Activated CD4-positive, alpha-beta T cell treated with anti-CD3 and anti-CD28 coated beads, Interleukin-2, amount 10 ng/mL, durations not matched to agents 7 days and 5 days (primary cell): ENCODE results near the gene ERBB4. TPM values are rescaled to one million over a fixed set of nuclear protein-coding genes. Genes with fewer than 3 reads are reported as not detected.
"Not testable (repeated sequence)": the region's sequence is repeated elsewhere in the genome, so short reads cannot be mapped to it uniquely, and the experiment has no call there.

Experiments
- CTCF ChIA-PET: fragments of 350-600 bp; sonication (Branson Sonifier 250); formaldehyde crosslinking; loops from one replicate; lab custom pipeline; 2021; ENCODE audit warnings: antibody characterized with exemption; lab: Charles Lee
- POLR2A ChIA-PET: fragments of 350-600 bp; sonication (Branson Sonifier 250); formaldehyde crosslinking; loops from one replicate; lab custom pipeline; 2021; ENCODE audit warnings: antibody characterized with exemption; lab: Charles Lee
- DNase-seq: peaks from one replicate; pipeline ENCODE4 v3.0.0-alpha.2; 2020
- H3K27ac Mint-ChIP-seq: one replicate; pipeline ENCODE4 v1.8.0; 2021; ENCODE audit warnings: mild to moderate bottlenecking, moderate library complexity, mixed read lengths
- H3K27me3 Mint-ChIP-seq: one replicate; pipeline ENCODE4 v1.8.0; 2021; ENCODE audit warnings: mixed read lengths
- H3K36me3 Mint-ChIP-seq: one replicate; pipeline ENCODE4 v1.8.0; 2021; ENCODE audit warnings: low read depth, mixed read lengths
- H3K4me1 Mint-ChIP-seq: one replicate; pipeline ENCODE4 v1.8.0; 2021; ENCODE audit warnings: mixed read lengths
- H3K4me3 Mint-ChIP-seq: one replicate; pipeline ENCODE4 v1.8.0; 2021; ENCODE audit warnings: mild to moderate bottlenecking, moderate library complexity, mixed read lengths
- H3K9me3 Mint-ChIP-seq: one replicate; pipeline ENCODE4 v1.8.0; 2021; ENCODE audit warnings: mixed read lengths
- total RNA-seq, 2 experiments: library from RNA; stranded (reverse); gene quantifications; one replicate each; pipeline ENCODE4 v1.2.3, GENCODE V29; 2021

ERBB4 gene
- total RNA-seq, 2 experiments from 2014 or later = not detected

DNA sequence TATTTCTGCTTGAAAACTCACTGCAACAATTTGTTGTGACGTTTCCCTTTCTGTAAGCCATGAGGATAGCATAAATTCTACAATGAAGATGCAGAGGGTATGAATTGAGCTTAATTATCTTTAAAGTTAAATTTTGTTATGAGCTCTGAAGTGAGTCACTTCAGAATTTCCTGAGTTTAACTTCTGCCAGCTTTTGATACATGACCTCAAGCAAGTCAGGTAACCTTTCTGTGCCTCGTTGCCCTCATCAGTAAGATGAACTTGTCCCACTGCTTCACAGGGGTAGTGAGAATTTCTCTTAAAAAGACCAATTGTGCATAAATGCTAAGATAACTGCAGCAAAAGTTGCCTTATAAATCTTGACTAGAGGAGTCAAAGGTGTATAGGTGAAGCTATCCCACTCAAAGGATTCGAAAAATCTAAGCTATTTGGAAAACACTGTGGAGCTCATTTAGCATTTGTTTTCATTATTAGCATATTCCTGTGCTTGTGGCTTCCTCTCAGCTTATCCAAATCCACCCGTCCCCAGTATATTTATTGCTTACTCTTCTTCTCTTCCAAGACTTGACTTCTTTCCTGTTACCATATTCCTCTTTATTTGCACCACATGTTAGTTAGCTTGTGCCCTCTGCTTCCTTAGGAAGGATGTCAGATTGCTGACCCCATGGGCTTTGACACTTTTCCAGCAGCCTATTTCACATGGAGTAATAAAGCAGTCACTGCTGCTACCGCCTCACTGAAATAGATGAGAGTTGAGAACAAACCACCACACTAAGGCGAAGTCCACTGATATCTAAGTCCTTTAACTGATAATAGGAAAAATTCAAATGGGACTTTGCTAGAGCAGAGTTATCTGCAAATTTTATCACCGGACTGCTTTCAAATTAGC, 428.6 kb downstream of the ERBB4 start:
- Mint-ChIP-seq H3K4me3 (no peak overlapping the region), H3K27me3 (no peaks in the 10 kb centered on the region), H3K27ac (no peak overlapping the region), H3K36me3 (no peaks in the 10 kb centered on the region), H3K4me1 (no peaks in the 10 kb centered on the region), H3K9me3 (peaks cover 8% of the 10 kb centered on the region)
- POLR2A ChIA-PET = no interaction called here
- CTCF ChIA-PET = interaction anchor here (0.6 kb wide), 1 partner anchor 805 kb away, joined by 5 read pairs; no protein-coding TSS in a partner anchor
- DNase-seq = no peak

DNA sequence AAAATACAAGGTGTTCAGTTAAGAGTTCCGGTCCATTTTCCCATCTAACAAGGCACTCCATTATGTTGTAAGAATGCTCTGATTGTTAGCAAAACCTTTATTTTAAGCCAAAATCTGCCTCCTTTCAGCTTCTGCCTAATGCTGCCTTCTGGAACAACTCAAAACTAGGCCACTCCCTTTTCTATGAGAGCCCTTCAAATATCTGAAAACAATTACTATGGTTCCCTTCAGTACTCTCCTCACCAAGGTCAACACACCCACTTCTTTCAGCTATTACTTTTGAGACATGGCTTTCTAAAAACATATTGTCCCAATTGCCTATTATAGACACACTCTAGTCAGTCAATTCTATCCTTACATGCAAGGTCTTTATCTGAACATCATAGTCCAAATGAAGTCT, 429.4 kb downstream of the ERBB4 start:
- Mint-ChIP-seq H3K27ac (no peak overlapping the region), H3K4me3 (no peak overlapping the region), H3K36me3 (no peaks in the 10 kb centered on the region), H3K27me3 (no peaks in the 10 kb centered on the region), H3K9me3 (peaks cover 8% of the 10 kb centered on the region), H3K4me1 (no peaks in the 10 kb centered on the region)
- ChIA-PET CTCF (no interaction called here), POLR2A (no interaction called here)
- no peak for DNase-seq

DNA sequence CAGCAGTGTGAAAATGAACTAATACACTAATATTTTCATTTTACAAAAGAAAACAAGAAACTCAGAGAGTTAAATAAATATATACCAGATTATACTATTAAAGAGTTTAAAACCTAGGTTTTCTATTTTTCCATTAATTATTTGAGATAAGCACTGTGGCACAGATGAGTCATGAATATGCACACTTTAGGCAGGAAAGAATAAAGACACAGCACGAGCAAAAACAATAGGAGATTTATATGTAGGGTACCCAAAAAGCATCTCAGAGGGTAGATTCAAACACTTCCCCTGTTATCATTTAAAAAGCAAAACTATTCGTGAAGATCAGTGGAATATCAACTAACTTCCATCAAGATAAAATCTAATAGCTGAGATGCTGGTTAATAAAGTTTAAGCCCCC, 430.6 kb downstream of the ERBB4 start:
- H3K9me3 Mint-ChIP-seq = peaks cover 8% of the 10 kb centered on the region
- no peak overlapping the region for H3K4me3 Mint-ChIP-seq
- no peaks in the 10 kb centered on the region for H3K4me1 Mint-ChIP-seq
- no peaks in the 10 kb centered on the region for H3K27me3 Mint-ChIP-seq
- ChIA-PET POLR2A (no interaction called here), CTCF (no interaction called here)
- no peaks in the 10 kb centered on the region for H3K36me3 Mint-ChIP-seq
- no peak overlapping the region for H3K27ac Mint-ChIP-seq
- DNase-seq = no peak

DNA sequence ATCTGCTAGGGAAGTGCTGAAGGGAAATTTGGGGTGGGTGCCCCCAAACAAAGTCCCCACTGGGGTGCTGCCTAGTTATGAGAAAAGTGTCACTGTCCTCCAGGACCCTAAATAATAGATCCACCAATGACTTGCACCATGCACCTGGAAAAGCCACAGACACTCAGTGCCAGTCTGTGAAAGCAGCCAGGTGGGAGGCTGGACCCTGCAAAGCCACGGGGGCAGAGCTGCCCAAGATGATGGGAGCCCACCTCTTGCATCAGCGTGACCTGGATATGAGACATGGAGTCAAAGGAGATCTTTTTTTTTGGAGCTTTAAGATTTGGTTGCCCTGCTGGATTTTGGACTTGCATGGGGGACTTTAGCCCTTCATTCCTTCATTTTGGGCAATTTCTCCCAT, 431.6 kb downstream of the ERBB4 start:
- Mint-ChIP-seq H3K4me3 (no peak overlapping the region), H3K27me3 (no peaks in the 10 kb centered on the region), H3K4me1 (no peaks in the 10 kb centered on the region), H3K27ac (no peak overlapping the region), H3K9me3 (peaks cover 8% of the 10 kb centered on the region), H3K36me3 (no peaks in the 10 kb centered on the region)
- ChIA-PET POLR2A (no interaction called here), CTCF (no interaction called here)
- no peak for DNase-seq

DNA sequence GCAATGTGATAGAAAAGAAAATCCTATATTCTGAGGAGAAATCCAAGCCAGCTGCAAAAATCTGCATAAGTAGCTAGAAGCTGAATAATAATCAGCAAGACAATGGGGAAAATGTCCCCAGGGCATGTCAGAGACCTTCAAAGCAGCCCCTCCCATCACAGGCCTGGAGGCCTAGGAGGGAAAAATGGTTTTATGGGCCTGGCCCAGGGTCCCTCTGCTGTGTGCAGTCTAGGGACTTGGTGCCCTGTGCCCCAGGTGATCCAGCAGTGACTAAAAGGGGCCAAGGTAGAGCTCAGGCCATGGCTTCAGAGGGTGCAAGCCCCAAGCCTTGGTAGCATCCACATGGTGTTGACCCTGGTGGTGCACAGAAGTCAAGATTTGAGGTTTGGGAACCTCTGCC, 432.1 kb downstream of the ERBB4 start:
- H3K4me1 Mint-ChIP-seq, POLR2A ChIA-PET, CTCF ChIA-PET, H3K4me3 Mint-ChIP-seq, H3K9me3 Mint-ChIP-seq, H3K36me3 Mint-ChIP-seq, H3K27ac Mint-ChIP-seq, DNase-seq, H3K27me3 Mint-ChIP-seq: not testable (repeated sequence)

DNA sequence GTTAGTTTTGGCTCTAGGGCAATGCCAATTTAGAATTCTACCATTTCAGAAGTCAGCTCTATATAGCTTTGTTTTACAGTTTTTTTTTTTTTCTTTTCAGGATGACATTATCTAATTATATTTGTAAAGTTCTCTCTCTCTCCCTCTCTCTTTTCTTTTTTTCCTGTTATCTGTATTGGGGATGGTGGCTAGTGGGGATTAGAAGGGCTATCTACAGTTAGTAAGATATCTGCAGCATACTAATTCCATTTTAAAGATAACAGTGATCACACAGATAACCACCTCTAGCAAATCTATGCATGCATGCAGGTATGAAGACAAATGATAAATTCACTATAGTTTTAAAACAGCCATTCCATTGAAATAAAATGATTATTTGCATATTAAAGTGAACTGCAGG, 438.9 kb downstream of the ERBB4 start:
- H3K27me3 Mint-ChIP-seq = no peaks in the 10 kb centered on the region
- no peak overlapping the region for H3K27ac Mint-ChIP-seq
- no peaks in the 10 kb centered on the region for H3K9me3 Mint-ChIP-seq
- ChIA-PET CTCF (no interaction called here), POLR2A (no interaction called here)
- no peak for DNase-seq
- H3K4me3 Mint-ChIP-seq = no peak overlapping the region
- H3K36me3 Mint-ChIP-seq = no peaks in the 10 kb centered on the region
- H3K4me1 Mint-ChIP-seq = no peaks in the 10 kb centered on the region

DNA sequence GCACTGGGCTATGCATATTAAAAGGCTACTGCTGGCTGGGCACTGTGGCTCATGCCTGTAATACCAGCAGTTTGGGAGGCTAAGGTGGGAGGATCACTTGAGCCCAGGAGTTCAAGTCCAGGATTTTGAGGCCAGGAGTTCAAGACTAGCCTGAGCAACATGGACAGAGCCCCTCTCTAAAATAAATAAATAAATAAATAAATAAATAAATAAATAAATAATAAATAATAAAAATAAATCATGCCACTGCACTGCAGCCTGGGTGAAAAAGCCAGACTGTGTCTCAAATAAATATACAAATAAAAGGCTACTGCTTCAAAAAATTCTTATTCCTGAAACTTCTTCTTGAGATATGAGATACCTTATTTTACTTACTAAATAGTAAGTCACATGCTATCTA, 439.6 kb downstream of the ERBB4 start:
- H3K9me3 Mint-ChIP-seq = no peaks in the 10 kb centered on the region
- no peak overlapping the region for H3K4me3 Mint-ChIP-seq
- H3K27ac Mint-ChIP-seq = no peak overlapping the region
- H3K36me3 Mint-ChIP-seq = no peaks in the 10 kb centered on the region
- POLR2A ChIA-PET = no interaction called here
- CTCF ChIA-PET = no interaction called here
- H3K27me3 Mint-ChIP-seq = no peaks in the 10 kb centered on the region
- no peaks in the 10 kb centered on the region for H3K4me1 Mint-ChIP-seq
- DNase-seq = no peak

DNA sequence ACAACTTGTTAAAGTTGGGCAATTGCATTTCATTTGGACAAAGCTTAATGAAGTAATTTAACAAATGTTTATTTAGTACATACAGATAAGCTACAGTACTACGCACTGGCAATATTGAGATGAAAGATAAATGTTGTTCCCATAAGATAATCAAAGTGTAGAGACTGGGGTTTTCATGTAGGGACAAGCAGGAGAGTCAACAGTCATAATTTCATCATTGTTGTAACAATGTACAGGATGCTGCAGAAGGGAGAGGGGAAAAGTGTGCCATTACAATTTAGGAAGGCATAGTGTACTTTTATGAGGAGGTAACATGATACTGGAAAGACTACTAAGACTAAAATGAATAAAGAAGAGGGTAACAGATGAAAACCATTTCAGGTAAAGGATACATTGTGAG, 441.6 kb downstream of the ERBB4 start:
- no peaks in the 10 kb centered on the region for H3K4me1 Mint-ChIP-seq
- no peaks in the 10 kb centered on the region for H3K27me3 Mint-ChIP-seq
- ChIA-PET POLR2A (no interaction called here), CTCF (no interaction called here)
- no peak overlapping the region for H3K27ac Mint-ChIP-seq
- DNase-seq = no peak
- no peaks in the 10 kb centered on the region for H3K36me3 Mint-ChIP-seq
- no peak overlapping the region for H3K4me3 Mint-ChIP-seq
- no peaks in the 10 kb centered on the region for H3K9me3 Mint-ChIP-seq

DNA sequence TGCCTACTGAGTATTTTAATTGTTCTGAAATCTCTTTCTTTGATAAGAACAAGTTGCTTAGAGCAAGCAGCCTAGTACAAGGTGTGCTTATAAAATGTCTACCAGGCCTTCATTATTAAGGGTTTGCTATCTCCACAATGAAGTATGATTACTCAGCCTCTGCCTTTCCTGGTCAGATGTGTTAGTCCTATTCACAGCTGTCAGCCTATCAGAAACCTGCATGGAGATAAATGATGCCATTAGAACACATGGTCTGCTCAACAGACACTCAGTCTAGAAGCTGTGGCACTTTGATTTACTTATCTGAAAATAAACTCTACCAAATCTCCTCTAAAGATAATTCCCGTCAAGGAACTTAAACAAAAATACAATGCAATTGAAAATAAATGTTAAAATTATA, 448.7 kb downstream of the ERBB4 start:
- Mint-ChIP-seq H3K9me3 (no peaks in the 10 kb centered on the region), H3K27me3 (no peaks in the 10 kb centered on the region), H3K36me3 (no peaks in the 10 kb centered on the region), H3K4me1 (no peaks in the 10 kb centered on the region), H3K27ac (no peak overlapping the region), H3K4me3 (no peak overlapping the region)
- DNase-seq = no peak
- CTCF ChIA-PET = interaction anchor here (0.9 kb wide), 1 partner anchor 23 kb away, joined by 3 read pairs; no protein-coding TSS in a partner anchor
- POLR2A ChIA-PET = no interaction called here

DNA sequence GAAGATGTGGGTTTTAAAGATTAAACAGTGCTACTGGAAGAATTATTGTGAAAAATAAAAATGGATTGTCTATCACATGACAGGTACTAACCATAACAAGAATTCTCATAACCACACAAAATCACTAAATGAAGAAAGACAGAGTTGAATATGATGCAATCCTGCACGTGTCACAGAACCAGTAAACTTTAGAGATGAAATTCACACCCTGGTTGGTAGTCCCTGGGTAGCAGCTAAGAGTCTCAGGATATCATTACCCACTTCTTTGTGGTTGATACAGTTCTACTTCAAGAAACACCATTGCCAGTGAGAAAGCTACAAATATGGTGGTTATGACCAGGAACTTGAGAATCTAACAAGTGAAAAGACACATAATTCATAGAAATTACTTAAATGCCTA, 450.2 kb downstream of the ERBB4 start:
- Mint-ChIP-seq H3K27me3 (no peaks in the 10 kb centered on the region), H3K36me3 (no peaks in the 10 kb centered on the region), H3K9me3 (no peaks in the 10 kb centered on the region), H3K4me3 (no peak overlapping the region), H3K4me1 (no peaks in the 10 kb centered on the region), H3K27ac (no peak overlapping the region)
- CTCF ChIA-PET = no interaction called here
- no peak for DNase-seq
- POLR2A ChIA-PET = no interaction called here

DNA sequence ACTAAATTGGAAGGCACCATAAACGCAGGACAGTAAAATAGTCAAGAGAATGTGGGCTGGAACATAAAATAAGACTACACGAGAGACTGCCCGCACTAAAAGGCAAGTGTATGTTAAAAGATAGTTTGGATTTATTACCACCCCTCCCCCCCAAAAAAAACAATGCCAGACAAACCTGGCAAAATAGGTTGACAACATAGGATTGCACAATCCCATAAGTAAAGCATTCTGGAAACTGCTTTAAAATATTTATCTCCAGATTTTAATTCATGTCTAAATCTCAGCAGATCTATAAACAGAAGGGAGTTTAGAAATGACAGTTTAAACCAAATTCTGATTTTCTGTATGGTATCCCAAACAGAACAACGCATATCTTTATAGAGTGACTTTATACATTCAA, 455.1 kb downstream of the ERBB4 start:
- Mint-ChIP-seq H3K27me3 (no peaks in the 10 kb centered on the region), H3K9me3 (no peaks in the 10 kb centered on the region), H3K4me3 (no peak overlapping the region), H3K27ac (no peak overlapping the region), H3K4me1 (no peaks in the 10 kb centered on the region), H3K36me3 (no peaks in the 10 kb centered on the region)
- no peak for DNase-seq
- CTCF ChIA-PET = no interaction called here
- POLR2A ChIA-PET = no interaction called here

DNA sequence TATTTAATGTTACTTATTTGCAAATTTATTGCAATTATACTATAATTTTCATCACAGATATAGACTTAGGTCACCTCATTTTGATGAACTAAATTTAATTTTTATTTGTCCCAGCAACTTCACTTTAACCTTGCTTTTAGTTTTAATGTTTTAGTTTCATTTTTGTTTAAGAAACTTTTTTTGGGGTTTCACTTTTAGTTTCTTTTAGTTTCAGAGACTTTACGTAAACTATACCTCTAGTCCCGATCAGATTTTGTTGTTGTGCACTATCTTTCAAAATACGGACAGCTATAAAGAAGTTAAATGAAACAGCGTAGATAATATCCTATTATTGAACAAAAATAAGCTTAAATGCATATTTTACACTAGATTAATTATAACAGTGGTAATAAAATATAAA, 460.5 kb downstream of the ERBB4 start:
- H3K27ac Mint-ChIP-seq = no peak overlapping the region
- DNase-seq = no peak
- H3K4me1 Mint-ChIP-seq = peaks cover 2% of the 10 kb centered on the region
- no peak overlapping the region for H3K4me3 Mint-ChIP-seq
- no peaks in the 10 kb centered on the region for H3K9me3 Mint-ChIP-seq
- POLR2A ChIA-PET = no interaction called here
- CTCF ChIA-PET = interaction anchor here (0.6 kb wide), 1 partner anchor 173 kb away, joined by 3 read pairs; no protein-coding TSS in a partner anchor
- no peaks in the 10 kb centered on the region for H3K27me3 Mint-ChIP-seq
- H3K36me3 Mint-ChIP-seq = no peaks in the 10 kb centered on the region

DNA sequence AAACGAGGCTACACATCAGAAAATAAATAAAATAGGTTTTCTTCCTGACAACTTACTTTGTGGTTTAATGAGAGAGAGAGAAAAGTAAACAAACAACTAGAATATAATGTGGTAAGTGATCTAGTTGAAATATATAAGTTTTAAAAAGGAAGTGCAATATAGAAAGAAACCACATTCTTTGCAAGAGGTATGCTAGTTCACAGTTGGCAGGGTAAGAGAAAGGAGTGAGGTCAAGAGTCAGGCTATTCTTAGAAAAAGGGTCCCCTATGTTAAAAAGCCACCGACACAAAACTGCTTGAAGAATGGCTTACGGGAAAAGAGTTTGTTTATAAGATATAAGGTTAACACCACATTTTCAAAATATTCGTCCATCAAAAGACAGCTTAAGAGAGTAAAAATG, 462.1 kb downstream of the ERBB4 start:
- ChIA-PET CTCF (no interaction called here), POLR2A (no interaction called here)
- Mint-ChIP-seq H3K9me3 (no peaks in the 10 kb centered on the region), H3K27me3 (no peaks in the 10 kb centered on the region), H3K4me3 (no peak overlapping the region), H3K27ac (no peak overlapping the region), H3K4me1 (peaks cover 2% of the 10 kb centered on the region), H3K36me3 (no peaks in the 10 kb centered on the region)
- DNase-seq = no peak

DNA sequence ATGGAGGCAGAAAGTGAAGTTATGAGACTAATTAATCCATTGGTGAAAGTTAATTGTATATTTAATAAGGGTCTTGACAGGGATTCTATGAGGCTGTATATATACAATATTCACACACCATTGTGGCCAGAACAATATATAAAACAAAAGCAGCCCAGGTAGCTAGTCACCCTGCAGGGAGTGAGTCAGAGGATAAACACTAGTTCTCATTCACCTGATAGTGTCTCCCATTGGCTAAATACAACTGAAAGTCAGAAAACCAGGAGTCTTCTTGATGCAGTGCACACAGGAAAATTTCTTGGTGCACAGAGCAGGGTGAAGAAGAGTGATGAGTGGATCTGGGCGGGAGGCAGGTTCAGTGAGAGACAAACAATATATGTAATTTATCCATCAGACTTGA, 465.2 kb downstream of the ERBB4 start:
- H3K4me1 Mint-ChIP-seq = peaks cover 2% of the 10 kb centered on the region
- H3K27ac Mint-ChIP-seq = no peak overlapping the region
- no peaks in the 10 kb centered on the region for H3K27me3 Mint-ChIP-seq
- H3K4me3 Mint-ChIP-seq = no peak overlapping the region
- no peak for DNase-seq
- H3K9me3 Mint-ChIP-seq = no peaks in the 10 kb centered on the region
- POLR2A ChIA-PET = no interaction called here
- CTCF ChIA-PET = no interaction called here
- H3K36me3 Mint-ChIP-seq = no peaks in the 10 kb centered on the region
